Kidney glomerular epithelial cell (primary cell): ENCODE results near the gene MPI.
A peak's percentile ranks its signal among the peaks of the same experiment; 100 is the strongest.

Experiments
- DNase-seq: peaks from one replicate; lab custom pipeline; 2025; lab: John Stamatoyannopoulos, UW

The MPI gene, protein sequence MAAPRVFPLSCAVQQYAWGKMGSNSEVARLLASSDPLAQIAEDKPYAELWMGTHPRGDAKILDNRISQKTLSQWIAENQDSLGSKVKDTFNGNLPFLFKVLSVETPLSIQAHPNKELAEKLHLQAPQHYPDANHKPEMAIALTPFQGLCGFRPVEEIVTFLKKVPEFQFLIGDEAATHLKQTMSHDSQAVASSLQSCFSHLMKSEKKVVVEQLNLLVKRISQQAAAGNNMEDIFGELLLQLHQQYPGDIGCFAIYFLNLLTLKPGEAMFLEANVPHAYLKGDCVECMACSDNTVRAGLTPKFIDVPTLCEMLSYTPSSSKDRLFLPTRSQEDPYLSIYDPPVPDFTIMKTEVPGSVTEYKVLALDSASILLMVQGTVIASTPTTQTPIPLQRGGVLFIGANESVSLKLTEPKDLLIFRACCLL

DNA sequence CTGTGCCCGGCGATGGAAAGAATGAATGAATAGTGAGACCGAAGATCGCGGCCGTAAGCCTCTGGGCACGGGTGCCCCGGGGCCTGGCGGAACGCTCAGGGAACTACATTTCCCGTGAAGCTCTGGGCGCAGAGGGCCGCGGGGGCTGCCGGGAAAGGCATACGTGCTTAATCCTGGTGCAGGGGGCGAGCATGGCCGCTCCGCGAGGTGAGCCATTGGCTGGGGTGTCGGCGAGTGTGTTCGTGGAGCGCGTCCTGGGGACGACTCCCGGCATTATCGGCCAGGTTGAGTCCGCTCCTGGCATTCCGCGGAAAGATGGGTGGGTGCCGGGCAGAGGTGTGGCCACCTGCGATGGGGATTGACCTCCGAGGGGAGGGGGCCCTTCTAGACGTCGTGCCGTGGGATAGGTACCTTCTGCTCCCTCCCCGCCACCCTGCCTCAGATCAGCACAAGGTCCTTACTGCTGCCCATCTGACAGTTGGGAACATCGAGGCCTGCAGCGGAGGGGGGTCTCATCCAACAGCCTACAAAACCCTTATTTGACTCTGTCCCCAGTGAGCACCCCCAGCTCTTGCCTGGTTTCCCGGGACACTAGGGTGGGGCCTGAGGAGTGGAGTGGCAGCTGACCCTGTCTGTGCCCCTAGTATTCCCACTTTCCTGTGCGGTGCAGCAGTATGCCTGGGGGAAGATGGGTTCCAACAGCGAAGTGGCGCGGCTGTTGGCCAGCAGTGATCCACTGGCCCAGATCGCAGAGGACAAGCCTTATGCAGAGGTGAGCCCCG is at the start of gene MPI:
Gene MPI (plus strand): TSS at position 160 of the 782 bp plus-strand sequence. CDS start 32 bp downstream, at position 192.
- DNase-seq = peak; percentile 70

DNA sequence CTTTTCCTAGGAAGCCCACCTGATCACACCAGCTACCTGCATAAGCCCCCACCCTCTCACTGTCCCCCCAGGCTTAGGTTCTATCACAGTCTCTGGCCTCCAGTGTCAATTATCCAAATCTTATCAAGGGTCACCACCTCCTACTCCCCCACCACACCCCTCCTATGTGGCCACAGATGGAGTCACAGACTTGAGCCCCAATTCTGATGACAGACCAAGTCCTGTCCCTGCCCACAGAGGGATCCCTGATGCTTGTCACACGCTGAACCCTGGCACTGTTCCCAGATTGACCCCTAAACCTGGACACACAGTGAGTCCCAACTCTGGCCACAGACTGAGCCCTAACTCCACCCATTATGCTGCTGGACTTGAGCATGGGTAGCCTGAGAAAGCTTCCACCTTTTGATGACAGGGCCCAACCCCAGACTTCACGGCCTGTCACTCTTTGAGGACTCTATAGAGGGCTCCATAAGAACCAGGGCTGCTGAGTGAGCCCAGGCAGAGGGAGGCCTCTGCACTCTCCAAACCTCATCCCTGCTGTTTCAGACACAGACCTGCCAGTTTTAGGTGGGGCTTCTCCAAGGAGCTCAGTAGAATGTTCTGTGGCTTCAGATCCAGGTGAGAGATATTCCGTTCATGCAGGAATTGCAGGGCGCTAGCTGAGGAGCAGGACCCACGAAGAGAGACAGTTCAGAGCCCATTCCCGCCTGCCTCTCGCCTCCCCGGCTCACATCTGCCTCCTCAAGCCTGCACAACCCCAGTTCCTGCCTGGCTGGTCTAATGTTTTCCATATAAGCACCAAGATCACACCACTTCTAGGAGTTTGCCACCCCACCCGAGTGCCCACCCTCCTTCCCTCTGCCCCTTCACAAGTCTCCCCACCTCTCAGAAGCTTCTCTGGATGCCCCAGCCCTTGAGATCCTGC is 48.7 kb upstream of the MPI start:
- no peak for DNase-seq

DNA sequence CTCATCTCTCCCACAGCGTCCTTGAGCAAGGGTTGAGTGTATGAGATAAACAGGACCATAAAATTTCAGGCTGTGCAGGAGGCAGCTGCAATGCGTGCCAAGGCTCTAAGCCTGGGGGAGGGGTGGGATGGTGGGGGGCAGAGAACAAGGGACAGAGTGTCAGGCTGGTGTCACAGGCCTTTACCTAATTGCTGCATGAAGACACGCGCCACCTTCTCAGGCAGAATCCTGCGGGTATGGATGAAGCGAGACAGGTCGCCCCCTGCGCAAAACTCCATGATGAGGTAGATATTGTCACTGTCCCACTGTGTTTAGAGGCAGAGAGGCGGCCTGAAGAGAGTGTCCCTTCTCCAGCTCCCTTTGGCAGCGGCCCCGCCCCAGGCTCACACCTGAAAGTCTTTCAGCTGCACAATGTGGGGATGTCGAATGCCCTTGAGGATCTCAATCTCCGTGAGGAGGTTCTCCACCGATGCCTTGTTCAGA is 47.9 kb upstream of the MPI start:
- no peak for DNase-seq

DNA sequence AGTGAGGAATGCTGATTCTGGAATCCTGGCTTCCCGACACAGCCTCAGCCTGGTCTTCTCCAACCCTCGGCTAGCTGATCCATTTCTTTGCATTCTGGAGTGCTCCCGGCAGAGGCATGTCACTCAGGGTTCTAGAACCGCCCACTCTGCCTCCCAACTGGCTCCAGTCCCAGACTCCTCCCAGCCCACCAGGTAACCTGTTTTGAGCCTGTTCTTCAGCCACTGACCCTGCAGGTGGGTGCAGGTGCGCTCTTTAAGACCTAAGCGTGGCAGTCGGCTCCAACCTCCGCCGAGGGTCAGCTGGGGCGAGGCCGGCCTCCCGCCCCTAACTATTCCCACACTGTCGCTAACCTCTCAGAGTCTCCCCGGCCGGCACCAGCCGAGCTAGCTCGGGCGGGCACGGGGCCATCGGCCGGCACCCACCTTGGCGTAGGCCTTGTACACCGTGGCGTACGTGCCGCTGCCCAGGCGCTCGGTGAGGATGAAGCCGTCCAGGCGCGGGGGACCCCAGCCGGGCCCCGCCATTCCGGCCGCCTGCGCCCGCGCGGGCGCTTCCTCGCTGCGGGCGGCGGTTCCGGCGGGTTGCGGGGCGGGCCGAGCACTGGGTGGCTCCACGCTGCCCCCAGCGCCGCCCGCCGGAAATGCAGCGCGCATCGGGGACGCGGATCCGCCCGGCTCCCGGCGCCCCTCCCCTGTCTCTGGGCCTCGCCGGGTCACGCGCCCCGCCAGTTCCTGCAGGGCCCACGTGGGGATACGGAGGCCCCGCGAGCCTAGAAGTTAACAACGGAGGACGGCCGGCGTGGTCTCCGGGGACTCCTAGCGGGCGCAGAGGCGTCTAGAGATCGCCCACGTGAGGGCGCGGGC is 47.0 kb upstream of the MPI start, which contains the start of gene ULK3:
Gene ULK3 (minus strand): TSS at position 576 of the 864 bp plus-strand sequence. CDS start 51 bp downstream, at position 525.
- peak; percentile 60 for DNase-seq

DNA sequence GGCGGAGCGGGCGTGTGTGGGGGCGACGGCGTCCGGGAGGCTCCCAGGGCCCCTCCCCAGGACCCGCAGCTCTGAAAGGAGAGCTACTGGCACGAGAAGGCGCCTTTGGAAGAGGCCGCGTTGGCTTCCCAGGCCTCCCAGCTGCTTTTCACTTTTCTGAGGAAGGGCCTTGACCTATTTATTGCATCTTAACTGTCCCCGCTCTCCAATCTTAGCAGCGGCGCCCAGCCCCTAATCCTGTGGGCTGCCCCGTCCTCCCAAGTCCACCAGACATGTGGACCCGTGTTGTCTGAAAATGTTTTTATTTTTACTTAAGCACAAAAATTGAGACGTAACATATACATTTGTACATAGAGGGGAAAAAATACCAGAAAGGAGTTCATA is 46.4 kb upstream of the MPI start:
- no peak for DNase-seq

DNA sequence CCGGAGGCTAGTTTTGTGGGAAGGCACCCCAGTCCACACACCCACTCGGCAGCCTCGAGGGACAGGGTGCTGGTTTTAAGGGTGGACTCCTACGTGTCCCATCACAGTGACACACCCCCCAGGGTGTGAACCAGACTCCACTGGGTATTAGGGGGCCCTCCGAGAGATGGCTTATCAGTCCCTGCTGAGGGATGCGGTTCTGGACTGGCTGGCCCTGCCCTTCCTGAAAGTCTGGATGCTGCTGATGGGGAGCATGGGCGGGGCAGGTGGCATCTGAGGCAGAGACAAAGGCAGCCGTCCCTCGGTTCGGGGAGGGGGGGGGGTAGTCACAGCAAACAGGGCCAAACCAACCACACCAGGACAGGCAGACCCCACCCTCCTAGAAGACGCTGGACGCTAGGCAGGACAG is 45.9 kb upstream of the MPI start:
- DNase-seq = no peak

DNA sequence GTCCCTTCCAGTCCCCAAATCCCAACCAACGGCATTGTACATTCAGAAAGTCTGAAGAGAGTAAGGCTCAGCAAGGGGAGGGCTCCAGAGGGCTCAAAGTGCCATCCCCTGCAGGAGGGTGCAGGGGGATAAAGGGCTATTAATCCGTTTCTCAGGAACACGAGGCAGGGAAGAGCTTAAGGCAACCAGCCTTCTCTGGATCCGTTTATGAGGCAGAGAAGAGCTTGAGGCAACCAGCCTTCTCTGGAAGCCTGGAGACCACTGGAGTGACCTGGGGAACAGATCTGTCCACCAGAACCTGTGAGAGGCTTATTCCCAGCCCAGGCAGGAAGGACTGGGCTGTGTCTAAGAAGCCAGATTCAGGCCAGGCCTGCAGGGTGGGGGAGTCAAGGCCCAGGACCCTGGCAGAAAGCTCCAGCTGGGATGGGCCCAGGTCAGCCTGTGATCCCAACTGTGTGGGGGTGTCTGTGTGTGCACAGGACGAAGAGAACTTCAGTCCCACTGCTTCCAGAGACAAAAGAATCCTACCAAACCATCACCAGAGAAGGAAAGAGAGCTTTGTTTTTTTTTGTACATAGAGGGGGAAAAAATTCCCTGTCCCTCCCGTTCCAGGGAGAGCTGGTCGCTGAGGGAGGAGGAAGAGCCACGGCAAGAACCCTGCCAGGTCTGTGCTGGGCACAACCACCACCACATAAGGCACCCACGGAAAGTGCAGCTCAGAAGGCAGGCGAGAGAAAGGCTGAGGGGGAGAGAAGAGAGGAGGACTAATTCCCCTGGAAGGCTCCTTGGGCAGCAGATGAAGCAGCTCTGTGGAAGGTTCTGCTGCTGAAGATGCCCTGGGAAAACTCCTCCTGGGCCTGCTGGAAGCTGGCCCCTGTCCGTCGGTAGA is 45.3 kb upstream of the MPI start:
- DNase-seq = no peak

DNA sequence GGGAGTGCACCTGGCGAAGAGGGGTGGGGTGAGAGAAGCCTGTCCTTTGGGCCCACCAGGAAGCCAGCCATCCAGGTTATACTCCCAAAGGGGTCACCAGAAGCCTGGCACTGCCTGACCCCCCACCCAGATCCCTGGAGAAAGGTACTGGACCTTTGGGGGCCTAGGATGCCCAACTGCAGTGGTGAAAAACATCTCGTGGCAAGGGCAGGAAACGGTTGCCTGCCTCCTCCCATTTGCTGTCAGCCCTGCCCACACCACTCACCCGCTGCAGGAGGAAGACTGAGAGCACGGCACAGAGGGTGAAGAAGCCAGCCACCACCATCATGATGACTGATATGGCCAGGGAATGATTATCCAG is 44.7 kb upstream of the MPI start:
- DNase-seq = no peak

DNA sequence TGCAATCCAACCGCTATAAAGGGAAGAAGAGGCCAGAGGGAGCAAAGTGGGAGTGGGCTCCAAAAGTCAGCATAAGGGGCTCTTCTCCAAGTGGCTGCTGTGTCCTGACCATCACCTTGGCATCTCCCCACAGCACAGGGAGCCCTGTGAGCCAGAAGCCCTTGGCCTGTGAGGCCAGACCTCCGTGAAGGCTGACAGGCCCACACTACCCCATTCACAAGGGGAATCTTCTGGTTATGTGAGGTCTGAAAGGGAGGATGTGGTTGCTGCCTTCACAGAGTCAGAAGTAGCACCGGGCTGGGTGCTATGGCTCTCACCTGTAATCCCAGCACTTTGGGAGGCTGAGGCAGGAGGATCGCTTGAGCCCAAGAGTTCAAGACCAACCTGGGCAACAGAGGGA is 44.3 kb upstream of the MPI start:
- DNase-seq = no peak

DNA sequence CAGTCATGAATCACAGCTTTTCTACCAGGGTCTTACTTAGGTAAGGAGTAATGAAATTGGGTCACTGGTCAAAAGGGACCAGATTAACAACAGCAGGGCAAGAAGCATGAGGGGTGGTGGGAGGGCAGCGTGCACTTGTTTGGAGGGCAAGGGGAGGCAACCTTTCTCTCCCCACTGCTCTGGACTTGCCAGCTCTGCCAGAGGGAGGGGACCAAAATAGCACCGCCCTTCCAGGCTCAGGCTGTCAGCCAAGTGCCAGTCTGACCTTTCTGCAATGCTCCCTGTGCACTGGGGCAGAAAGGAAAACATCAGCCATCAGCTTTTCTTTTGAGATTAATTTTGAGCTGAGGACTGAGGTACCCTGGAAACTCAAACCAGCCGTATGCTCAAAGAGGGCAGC is 42.4 kb upstream of the MPI start:
- DNase-seq = peak; percentile 28

DNA sequence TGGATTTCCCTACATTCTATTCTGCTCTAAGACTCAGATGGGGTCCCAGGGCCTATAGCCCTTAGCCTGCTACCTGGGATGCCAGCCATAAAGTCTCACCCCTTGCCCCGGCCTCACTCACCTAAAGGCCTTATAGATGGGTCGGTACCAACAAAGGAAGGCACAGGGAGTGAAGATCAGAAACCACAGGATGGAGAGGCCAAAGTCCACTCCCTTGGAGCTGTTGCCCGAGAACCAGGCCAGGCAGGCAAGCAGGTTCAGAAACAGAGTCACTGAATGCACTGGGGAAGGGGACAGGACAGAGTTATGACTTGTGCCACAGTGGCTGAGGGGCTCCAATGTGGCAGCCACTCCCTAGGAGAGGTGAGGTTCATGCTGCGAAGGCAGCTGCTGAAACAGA is 39.4 kb upstream of the MPI start:
- no peak for DNase-seq

DNA sequence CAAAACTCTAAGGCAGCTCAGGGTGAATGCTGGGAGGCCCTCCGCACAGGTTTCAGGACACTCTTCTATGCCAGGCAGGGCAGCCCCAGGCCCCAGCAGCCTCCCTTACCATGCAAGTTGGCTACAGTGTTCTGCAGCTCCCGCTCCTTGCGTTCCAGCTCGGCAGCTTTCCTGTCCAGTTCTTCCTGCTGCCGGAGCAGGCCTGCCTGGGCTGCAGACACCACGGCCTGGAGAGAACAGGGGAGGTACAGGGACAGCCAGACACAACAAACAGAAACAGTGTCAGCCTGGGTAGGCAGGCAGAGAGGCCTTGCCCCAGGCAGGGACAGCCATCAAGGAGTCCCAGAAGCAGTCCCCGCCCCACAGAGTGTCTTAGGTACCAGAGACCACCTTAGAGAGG is 37.9 kb upstream of the MPI start:
- no peak for DNase-seq

DNA sequence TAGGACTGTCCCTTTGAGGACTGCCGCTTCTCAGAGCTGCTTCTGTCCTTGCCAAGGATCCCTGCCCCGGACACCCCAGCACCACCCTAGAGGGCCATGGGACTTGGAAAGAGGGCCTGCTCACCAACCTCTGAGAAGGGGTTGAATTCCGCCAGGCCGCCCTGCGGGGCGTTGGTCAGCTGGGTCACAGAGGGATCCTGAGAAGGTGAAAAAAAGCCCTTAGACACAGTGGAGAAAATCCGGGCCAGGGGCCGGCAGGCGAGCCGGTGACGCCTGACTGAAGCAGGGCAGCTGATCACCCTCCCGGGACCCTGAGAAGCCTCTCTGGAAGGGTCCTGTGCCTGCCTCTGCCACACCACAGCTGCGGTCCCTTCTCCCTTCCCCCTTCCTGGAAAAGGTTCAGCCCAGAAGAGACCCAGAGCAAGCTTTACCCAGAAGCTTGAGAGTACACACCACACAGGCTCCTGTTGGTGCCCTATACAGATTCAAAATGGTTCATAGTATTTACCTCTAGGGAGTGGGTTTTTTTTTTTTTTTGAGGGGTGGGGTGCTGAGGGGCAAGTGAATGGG is 35.3 kb upstream of the MPI start:
- DNase-seq = no peak

DNA sequence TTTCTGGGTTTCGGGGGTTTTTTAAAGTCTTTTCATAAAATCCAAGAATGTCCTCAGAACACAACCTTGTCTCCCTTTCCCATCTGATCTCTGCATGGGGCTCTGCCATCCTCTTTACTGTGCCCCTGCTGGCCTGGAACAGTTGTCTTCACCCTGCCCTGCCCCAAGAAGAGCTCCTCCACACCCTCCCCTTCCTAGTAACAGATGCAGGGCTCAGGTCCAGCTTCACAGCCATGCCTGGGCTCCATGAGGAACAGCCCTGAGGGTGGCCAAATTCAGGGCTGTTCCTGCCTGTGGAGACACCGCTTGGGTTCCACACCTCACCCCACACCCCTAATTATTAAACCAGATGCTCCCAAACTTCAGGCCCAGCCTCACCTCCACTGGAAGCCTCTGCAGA is 34.0 kb upstream of the MPI start:
- no peak for DNase-seq

DNA sequence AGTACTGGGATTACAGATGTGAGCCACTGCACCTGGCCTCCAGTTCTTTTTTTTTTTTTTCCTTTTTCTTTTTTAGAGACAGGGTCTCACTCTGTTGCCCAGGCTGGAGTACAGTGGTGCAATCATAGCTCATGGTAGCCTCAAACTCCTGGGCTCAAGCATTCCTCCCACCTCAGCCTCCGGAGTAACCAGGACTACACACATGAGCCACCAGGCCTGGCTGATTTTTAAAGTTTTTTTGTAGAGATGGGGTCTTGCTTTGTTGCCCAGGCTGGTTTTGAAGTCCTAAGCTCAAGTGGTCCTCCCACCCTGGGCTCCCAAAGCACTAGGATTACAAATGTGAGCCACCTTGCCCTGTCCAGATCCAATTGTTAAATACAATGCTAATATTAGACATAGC is 33.3 kb upstream of the MPI start:
- DNase-seq = no peak

DNA sequence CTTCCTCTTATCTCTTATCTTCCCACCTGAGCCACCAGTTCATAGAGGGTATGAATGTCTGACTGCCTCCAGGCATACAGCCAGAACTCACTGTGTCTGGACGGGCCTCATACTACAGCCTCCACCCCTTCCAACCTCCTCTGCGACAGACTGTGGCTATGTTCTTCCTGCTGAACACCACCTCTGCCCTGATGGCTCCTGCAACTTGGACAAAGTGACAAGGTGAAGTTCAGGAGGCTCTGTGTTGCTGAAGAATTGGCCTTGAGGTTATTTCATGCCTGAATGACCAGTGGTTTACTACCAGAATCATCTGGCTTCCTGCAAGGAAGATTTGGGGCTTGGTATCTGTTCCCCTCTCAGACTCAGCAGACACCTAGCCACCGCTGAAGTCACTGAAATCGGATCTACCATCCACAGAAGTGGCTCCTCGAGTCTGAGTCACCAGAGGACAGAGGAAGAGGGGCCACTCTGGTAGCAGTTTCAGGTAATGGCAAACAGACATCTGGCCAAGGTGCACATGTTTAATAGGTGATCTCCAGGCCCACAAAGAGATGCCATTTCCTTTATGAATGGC is 32.7 kb upstream of the MPI start:
- DNase-seq = no peak

DNA sequence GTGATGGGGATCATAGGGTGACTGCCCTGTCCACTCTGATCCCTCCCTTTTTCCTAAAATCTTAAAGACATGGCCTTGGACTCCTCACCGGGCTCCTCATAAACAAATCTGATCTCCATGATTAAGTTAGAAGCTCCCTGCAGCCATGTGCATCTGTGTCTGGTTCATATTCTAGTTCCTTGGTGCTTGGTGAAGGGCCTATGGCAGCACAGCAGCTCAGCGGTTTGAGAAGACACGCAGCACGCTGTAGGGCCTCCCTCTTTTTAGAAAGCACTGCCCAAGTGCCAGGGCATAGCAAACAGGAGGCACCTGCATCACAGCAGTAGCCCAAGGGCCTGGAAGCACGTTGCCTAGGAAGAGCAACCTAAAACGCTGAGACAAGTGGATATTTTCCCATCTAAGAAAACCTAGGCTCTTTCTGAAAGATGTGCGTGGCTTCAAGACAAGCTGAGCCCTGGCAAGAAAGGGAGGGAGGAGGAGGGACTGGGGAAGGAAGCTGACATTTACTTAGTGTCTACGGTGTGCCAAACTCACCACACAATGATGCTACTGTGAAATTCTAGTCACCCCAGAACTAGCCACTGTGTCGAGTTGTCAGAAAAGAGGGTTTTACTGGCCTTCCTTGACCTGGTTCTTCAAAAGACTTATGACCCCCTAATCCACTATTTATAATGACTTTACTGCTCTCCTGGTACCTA is 32.0 kb upstream of the MPI start:
- no peak for DNase-seq

DNA sequence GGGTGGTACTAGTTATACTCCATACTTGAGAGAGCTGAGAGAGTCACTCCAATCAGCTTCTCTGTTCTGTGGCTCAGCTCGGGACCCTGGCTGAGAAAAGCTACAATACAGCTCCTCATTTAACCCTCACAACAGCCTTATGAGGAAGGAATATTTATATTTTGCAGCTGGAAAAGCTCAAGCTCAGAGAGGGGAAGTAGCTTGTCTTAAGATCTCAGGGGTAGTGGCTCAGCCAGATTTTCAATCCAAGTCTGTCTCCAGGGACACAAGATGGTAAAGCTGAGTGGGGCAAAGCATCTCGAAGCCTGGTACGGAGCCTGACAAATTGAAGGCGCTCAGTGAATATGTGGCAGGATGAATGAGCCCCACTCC is 31.5 kb upstream of the MPI start:
- no peak for DNase-seq
